ENCODE data around the gene PARD3. TPM values are rescaled to one million over a fixed set of nuclear protein-coding genes. Genes with fewer than 3 reads are reported as not detected.

Gene PARD3
- total RNA-seq, 1 experiment from 2014 or later = 154 TPM

GRCh38 chr10:34169677-34170076 is 645.4 kb downstream of the PARD3 start:
- H3K27ac ChIP-seq (ENCODE audit: low read length) = no peak overlapping the region
- ATAC-seq (no peak), DNase-seq (no peak)
- H3K4me3 ChIP-seq (ENCODE audit: low read length) = no peak overlapping the region
- no peaks in the 10 kb centered on the region for H3K36me3 ChIP-seq (ENCODE audit: low read depth, low read length)
- H3K79me2 ChIP-seq (ENCODE audit: low read length) = no peaks in the 10 kb centered on the region
- H3K4me2 ChIP-seq (ENCODE audit: low read length) = no peak overlapping the region
- no peak overlapping the region for H3K9ac ChIP-seq (ENCODE audit: low read length)
- H4K20me1 ChIP-seq (ENCODE audit: low read length) = no peaks in the 10 kb centered on the region
- H3K4me1 ChIP-seq (ENCODE audit: insufficient read depth, low read length) = peaks cover 19% of the 10 kb centered on the region
- intact Hi-C loops (cut with micrococcal nuclease) = no loop called here
- no peaks in the 10 kb centered on the region for H3K9me3 ChIP-seq (ENCODE audit: low read length)
- H2AFZ ChIP-seq (ENCODE audit: low read length) = no peak overlapping the region
- H3F3A ChIP-seq (ENCODE audit: low read length, unreplicated experiment) = no peaks in the 10 kb centered on the region
- no TSS peak for BruUV-seq (replicated peaks)
- H3K27me3 ChIP-seq (ENCODE audit: low read length) = no peaks in the 10 kb centered on the region
- TF ChIP-seq CTCF (conservative IDR thresholded peaks at IDR 0.05; ENCODE audit: low read depth, low read length) = no peak
- no peak for TF ChIP-seq EZH2phosphoT487 (IDR thresholded peaks at IDR 0.05; ENCODE audit: borderline replicate concordance, low read length)
- TF ChIP-seq EZH2 (IDR thresholded peaks at IDR 0.05; ENCODE audit: low read length, unreplicated experiment) = no peak
- CTCF ChIA-PET = interaction anchor here (0.6 kb wide), 2 partner anchors 12 to 222 kb away, joined by 3 to 5 read pairs; no protein-coding TSS in a partner anchor
- POLR2A ChIA-PET (ENCODE audit: unreplicated experiment) = interaction anchor here (0.6 kb wide), 1 partner anchor 297 kb away, joined by 3 read pairs; no protein-coding TSS in a partner anchor
- H3K9me2 ChIP-seq (replicated peaks; ENCODE audit: low read length) = no peaks in the 10 kb centered on the region

GRCh38 chr10:34169131-34169530 is 646.0 kb downstream of the PARD3 start:
- H3K4me2 ChIP-seq (ENCODE audit: low read length) = no peak overlapping the region
- H3K36me3 ChIP-seq (ENCODE audit: low read depth, low read length) = no peaks in the 10 kb centered on the region
- ATAC-seq (no peak), DNase-seq (no peak)
- no peaks in the 10 kb centered on the region for H3F3A ChIP-seq (ENCODE audit: low read length, unreplicated experiment)
- no peak overlapping the region for H3K9ac ChIP-seq (ENCODE audit: low read length)
- POLR2A ChIA-PET (ENCODE audit: unreplicated experiment) = no interaction called here
- no peaks in the 10 kb centered on the region for H3K79me2 ChIP-seq (ENCODE audit: low read length)
- no TSS peak for BruUV-seq (replicated peaks)
- H2AFZ ChIP-seq (ENCODE audit: low read length) = no peak overlapping the region
- TF ChIP-seq EZH2 (IDR thresholded peaks at IDR 0.05; ENCODE audit: low read length, unreplicated experiment) (no peak), CTCF (conservative IDR thresholded peaks at IDR 0.05; ENCODE audit: low read depth, low read length) (no peak), EZH2phosphoT487 (IDR thresholded peaks at IDR 0.05; ENCODE audit: borderline replicate concordance, low read length) (no peak)
- H4K20me1 ChIP-seq (ENCODE audit: low read length) = no peaks in the 10 kb centered on the region
- peaks cover 19% of the 10 kb centered on the region for H3K4me1 ChIP-seq (ENCODE audit: insufficient read depth, low read length)
- no peak overlapping the region for H3K27ac ChIP-seq (ENCODE audit: low read length)
- no peaks in the 10 kb centered on the region for H3K27me3 ChIP-seq (ENCODE audit: low read length)
- H3K9me2 ChIP-seq (replicated peaks; ENCODE audit: low read length) = no peaks in the 10 kb centered on the region
- CTCF ChIA-PET = interaction anchor here (0.6 kb wide), 1 partner anchor 223 kb away, joined by 5 read pairs; no protein-coding TSS in a partner anchor
- H3K9me3 ChIP-seq (ENCODE audit: low read length) = no peaks in the 10 kb centered on the region
- intact Hi-C loops (cut with micrococcal nuclease) = no loop called here
- H3K4me3 ChIP-seq (ENCODE audit: low read length) = no peak overlapping the region

GRCh38 chr10:34168439-34168838 is 646.7 kb downstream of the PARD3 start:
- ChIA-PET POLR2A (ENCODE audit: unreplicated experiment) (interaction anchor here (0.5 kb wide), 1 partner anchor 179 kb away, joined by 4 read pairs; no protein-coding TSS in a partner anchor), CTCF (no interaction called here)
- ATAC-seq (no peak), DNase-seq (no peak)
- H3F3A ChIP-seq (ENCODE audit: low read length, unreplicated experiment) = no peaks in the 10 kb centered on the region
- no peaks in the 10 kb centered on the region for H3K9me3 ChIP-seq (ENCODE audit: low read length)
- no peaks in the 10 kb centered on the region for H3K36me3 ChIP-seq (ENCODE audit: low read depth, low read length)
- no peak overlapping the region for H3K27ac ChIP-seq (ENCODE audit: low read length)
- H3K79me2 ChIP-seq (ENCODE audit: low read length) = no peaks in the 10 kb centered on the region
- TF ChIP-seq EZH2phosphoT487 (IDR thresholded peaks at IDR 0.05; ENCODE audit: borderline replicate concordance, low read length) (no peak), CTCF (conservative IDR thresholded peaks at IDR 0.05; ENCODE audit: low read depth, low read length) (no peak), EZH2 (IDR thresholded peaks at IDR 0.05; ENCODE audit: low read length, unreplicated experiment) (no peak)
- no peak overlapping the region for H3K9ac ChIP-seq (ENCODE audit: low read length)
- no peak overlapping the region for H2AFZ ChIP-seq (ENCODE audit: low read length)
- H3K4me1 ChIP-seq (ENCODE audit: insufficient read depth, low read length) = peaks cover 19% of the 10 kb centered on the region
- no peak overlapping the region for H3K4me3 ChIP-seq (ENCODE audit: low read length)
- H4K20me1 ChIP-seq (ENCODE audit: low read length) = no peaks in the 10 kb centered on the region
- no TSS peak for BruUV-seq (replicated peaks)
- intact Hi-C loops (cut with micrococcal nuclease) = no loop called here
- H3K9me2 ChIP-seq (replicated peaks; ENCODE audit: low read length) = no peaks in the 10 kb centered on the region
- no peaks in the 10 kb centered on the region for H3K27me3 ChIP-seq (ENCODE audit: low read length)
- H3K4me2 ChIP-seq (ENCODE audit: low read length) = no peak overlapping the region
